ENCODE results near the gene PTPN5.

- TF ChIP-seq CTCF (IDR thresholded peaks at IDR 0.05) (no peak), POLR2AphosphoS5 (IDR thresholded peaks at IDR 0.05) (no peak), POLR2A (IDR thresholded peaks at IDR 0.05) (no peak), EP300 (IDR thresholded peaks at IDR 0.05) (no peak)
Observed at GRCh38 chr11:18697576-18697975, 94.0 kb downstream of the PTPN5 start.
